ENCODE measurements around the gene SPANXB1. TPM values are rescaled to one million over a fixed set of nuclear protein-coding genes. Genes with fewer than 3 reads are reported as not detected.

SPANXB1 gene
- total RNA-seq, result not detected in 2 replicates

GRCh38 chrX:141002568-141002967 is at the start of gene SPANXB1:
Gene SPANXB1 (plus strand): TSS chrX:141002594. CDS start chrX:141002694, 100 bp downstream.

Other genes starting within 250 kb of the SPANXB1 start
- 15.2 and 24.8 TPM in 2 replicates for gene LDOC1, start 174.5 kb downstream of the SPANXB1 start, total RNA-seq
- not detected in 2 replicates for gene SPANXC, start 239.9 kb downstream of the SPANXB1 start, total RNA-seq